Bronchial epithelial cell (primary cell): ENCODE results near the gene EPM2A. TPM values are rescaled to one million over a fixed set of nuclear protein-coding genes. Genes with fewer than 3 reads are reported as not detected.

ENCODE experiments used
- DNase-seq: peaks from one replicate; pipeline ENCODE4 v3.0.0-alpha.2; 2010; ENCODE audit warnings: low read depth
- FAIRE-seq: peaks from 2 replicates; lab custom pipeline; 2011; peaks lifted over from hg19 to GRCh38; lab: Jason Lieb, UNC
- H3K27me3 ChIP-seq: 2 replicates; pipeline ENCODE4 v1.5.1; 2011; ENCODE audit warnings: low read length; ENCODE audit not compliant: control insufficient read depth, insufficient read depth
- H3K36me3 ChIP-seq: 2 replicates; pipeline ENCODE4 v1.5.1; 2011; ENCODE audit warnings: low read length; ENCODE audit not compliant: control insufficient read depth, insufficient read depth
- H3K4me3 ChIP-seq: 2 replicates; pipeline ENCODE4 v1.5.1; 2011; ENCODE audit warnings: mild to moderate bottlenecking, low read depth, low read length, control low read depth
- total RNA-seq: library from RNA; depleted of rRNA; stranded (reverse); fragments of >200 nt; gene quantifications from 2 replicates; pipeline ENCODE4 v1.2.1, GENCODE V29; 2014
- TF ChIP-seq, protein P1 (sequence below): IDR thresholded peaks from 2 replicates; pipeline ENCODE4 v1.5.1; 2011; ENCODE audit warnings: mild to moderate bottlenecking, moderate library complexity, low read length, control low read depth, inconsistent platforms; ENCODE audit not compliant: insufficient read depth, severe bottlenecking

The EPM2A gene
- total RNA-seq, 1 donor from 2014 or later: 3.7 TPM

DNA sequence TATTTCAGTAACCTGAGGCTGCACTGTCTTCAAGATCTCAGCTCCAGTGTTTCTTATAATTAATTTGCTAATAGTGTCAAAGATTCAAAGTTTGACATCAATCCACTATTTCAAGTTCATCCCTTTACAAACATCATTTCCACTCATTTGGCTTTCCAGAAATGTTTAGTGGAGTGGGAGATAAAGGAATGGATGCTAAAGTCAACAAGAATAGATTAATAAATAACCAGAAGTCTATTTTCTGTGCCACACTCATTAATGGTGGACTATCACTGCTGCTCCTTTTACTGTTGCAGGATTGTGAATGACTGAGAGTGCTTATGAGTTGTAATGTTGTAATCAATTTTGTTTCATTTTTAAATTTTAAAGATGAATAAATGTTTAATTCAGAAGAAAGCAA lies 28.4 kb upstream of the EPM2A start:
- FAIRE-seq: no peak
- Histone ChIP-seq H3K4me3 (no peak overlapping the region), H3K27me3 (no peaks in the 10 kb centered on the region), H3K36me3 (no peaks in the 10 kb centered on the region)
- no peak for DNase-seq
- TF ChIP-seq, protein P1, sequence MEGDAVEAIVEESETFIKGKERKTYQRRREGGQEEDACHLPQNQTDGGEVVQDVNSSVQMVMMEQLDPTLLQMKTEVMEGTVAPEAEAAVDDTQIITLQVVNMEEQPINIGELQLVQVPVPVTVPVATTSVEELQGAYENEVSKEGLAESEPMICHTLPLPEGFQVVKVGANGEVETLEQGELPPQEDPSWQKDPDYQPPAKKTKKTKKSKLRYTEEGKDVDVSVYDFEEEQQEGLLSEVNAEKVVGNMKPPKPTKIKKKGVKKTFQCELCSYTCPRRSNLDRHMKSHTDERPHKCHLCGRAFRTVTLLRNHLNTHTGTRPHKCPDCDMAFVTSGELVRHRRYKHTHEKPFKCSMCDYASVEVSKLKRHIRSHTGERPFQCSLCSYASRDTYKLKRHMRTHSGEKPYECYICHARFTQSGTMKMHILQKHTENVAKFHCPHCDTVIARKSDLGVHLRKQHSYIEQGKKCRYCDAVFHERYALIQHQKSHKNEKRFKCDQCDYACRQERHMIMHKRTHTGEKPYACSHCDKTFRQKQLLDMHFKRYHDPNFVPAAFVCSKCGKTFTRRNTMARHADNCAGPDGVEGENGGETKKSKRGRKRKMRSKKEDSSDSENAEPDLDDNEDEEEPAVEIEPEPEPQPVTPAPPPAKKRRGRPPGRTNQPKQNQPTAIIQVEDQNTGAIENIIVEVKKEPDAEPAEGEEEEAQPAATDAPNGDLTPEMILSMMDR: no peak

DNA sequence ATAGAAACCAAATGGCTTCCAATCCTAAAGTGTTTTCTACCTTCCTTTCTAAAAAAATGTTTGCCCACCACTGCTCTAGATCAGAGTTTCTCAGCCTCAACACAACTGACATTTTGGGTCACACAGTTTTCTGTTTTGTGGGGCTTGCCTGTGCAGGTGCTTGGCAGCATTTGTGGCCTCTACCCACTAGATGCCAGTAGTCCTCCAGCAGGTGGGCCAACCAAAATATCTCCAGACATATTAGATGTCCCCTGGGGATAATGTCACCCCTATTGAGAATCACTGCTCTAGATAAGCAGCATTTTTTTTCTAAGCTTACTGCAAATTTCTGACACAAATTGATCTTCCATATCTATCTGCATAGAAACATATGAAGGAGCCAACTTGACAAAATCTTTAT lies 26.3 kb upstream of the EPM2A start:
- no peak for FAIRE-seq

DNA sequence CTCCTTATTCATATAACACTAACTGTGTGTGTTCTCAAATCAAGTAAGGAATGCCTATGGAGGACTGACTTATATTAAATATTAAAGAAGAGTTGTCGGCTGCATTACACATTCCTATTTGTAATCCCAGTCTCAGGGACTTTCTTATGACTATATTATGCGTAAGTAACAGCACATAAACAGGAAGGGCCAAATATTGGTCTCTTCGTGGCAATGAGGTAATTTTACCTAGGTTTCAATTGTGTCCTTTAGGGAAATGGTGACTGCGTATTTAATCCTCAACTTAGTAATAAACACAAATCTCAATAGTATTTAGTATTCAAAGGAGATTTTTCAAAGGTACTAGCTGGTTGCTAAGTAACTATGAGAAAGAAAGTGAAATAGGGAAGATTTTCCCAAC lies 22.8 kb upstream of the EPM2A start:
- no peak overlapping the region for H3K4me3 ChIP-seq
- TF ChIP-seq, protein P1: no peak
- no peaks in the 10 kb centered on the region for H3K27me3 ChIP-seq
- FAIRE-seq (no peak), DNase-seq (peak; percentile 18)
- H3K36me3 ChIP-seq: no peaks in the 10 kb centered on the region

More for the DNA sequence above, 26.3 kb upstream of the EPM2A start:
- Histone ChIP-seq H3K4me3 (no peak overlapping the region), H3K27me3 (no peaks in the 10 kb centered on the region), H3K36me3 (no peaks in the 10 kb centered on the region)
- no peak for DNase-seq
- TF ChIP-seq, protein P1: no peak

GRCh38 chr6:145756170-145756662 lies 20.9 kb upstream of the EPM2A start:
- H3K36me3 ChIP-seq: no peaks in the 10 kb centered on the region
- FAIRE-seq (no peak), DNase-seq (peak; percentile 96)
- TF ChIP-seq, protein P1: no peak
- H3K4me3 ChIP-seq: no peak overlapping the region
- H3K27me3 ChIP-seq: no peaks in the 10 kb centered on the region

- Histone ChIP-seq H3K36me3 (no peaks in the 10 kb centered on the region), H3K4me3 (no peak overlapping the region), H3K27me3 (no peaks in the 10 kb centered on the region)
- TF ChIP-seq, protein P1: no peak
- DNase-seq (no peak), FAIRE-seq (no peak)
Measured at GRCh38 chr6:145755682-145756081, 20.4 kb upstream of the EPM2A start.

DNA sequence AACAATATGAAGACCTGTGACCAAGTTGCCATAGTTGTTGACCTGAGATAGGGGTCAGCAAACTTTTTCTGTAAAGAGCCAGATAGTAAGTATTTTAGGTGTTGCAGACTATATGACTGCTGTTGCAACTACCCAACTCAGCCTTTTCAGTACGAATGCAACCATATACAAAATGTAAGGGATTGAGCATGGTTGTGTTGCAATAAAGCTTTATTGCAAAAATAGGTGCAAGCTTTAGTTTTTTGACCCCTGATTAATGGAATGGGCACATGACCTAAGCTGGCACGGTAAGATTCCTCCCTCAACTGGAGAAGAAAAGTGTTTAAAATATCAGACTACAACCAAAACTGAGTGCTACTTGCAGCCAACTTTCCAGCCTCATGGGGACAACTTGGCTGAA lies 17.3 kb upstream of the EPM2A start:
- Histone ChIP-seq H3K36me3 (no peaks in the 10 kb centered on the region), H3K4me3 (no peak overlapping the region), H3K27me3 (no peaks in the 10 kb centered on the region)
- TF ChIP-seq, protein P1: no peak
- no peak for DNase-seq
- no peak for FAIRE-seq
